H1 (cell line): ENCODE data around the gene CNFN. TPM values are rescaled to one million over a fixed set of nuclear protein-coding genes. Genes with fewer than 3 reads are reported as not detected.

ENCODE experiments used
- CTCF ChIA-PET: fragments of 300-600 bp; sonication (Branson Sonifier 250); formaldehyde crosslinking; loops from one replicate; lab custom pipeline; 2021; ENCODE audit not compliant: partially characterized antibody; lab: Charles Lee
- POLR2A ChIA-PET: fragments of 300-600 bp; sonication (Branson Sonifier 250); formaldehyde crosslinking; loops from one replicate; lab custom pipeline; 2021; ENCODE audit warnings: inconsistent platforms; ENCODE audit not compliant: partially characterized antibody; lab: Charles Lee
- DNase-seq, 2 experiments: peaks; one replicate each; pipeline versions ENCODE4 v3.0.0 to v3.0.0-alpha.2; 2010 to 2022; ENCODE audit warnings: low spot score in 2 of 2, low read depth in 1 of 2, mixed read lengths in 1 of 2
- FAIRE-seq: peaks from 2 replicates; lab custom pipeline; 2011; peaks lifted over from hg19 to GRCh38; lab: Jason Lieb, UNC
- H2AFZ ChIP-seq: 2 replicates; pipeline ENCODE4 v1.8.1; 2012; ENCODE audit warnings: low read length, inconsistent platforms
- H2AK5ac ChIP-seq: 2 replicates; pipeline ENCODE4 v1.6.1; 2013; ENCODE audit warnings: low read depth, low read length
- H2BK120ac ChIP-seq: replicated peaks from 2 replicates; pipeline ENCODE3; 2013; ENCODE audit warnings: low read depth, low read length, inconsistent platforms
- H2BK12ac ChIP-seq: 2 replicates; pipeline ENCODE4 v1.6.1; 2013; ENCODE audit warnings: low read depth, low read length
- H2BK15ac ChIP-seq: 2 replicates; pipeline ENCODE4 v1.6.1; 2013; ENCODE audit warnings: low read length
- H2BK20ac ChIP-seq: 2 replicates; pipeline ENCODE4 v1.6.1; 2013; ENCODE audit warnings: low read length
- H2BK5ac ChIP-seq: 2 replicates; pipeline ENCODE4 v1.6.1; 2013; ENCODE audit warnings: low read depth, low read length
- H3K14ac ChIP-seq: 2 replicates; pipeline ENCODE4 v1.6.1; 2013; ENCODE audit warnings: inconsistent platforms; ENCODE audit not compliant: insufficient read length
- H3K18ac ChIP-seq: 2 replicates; pipeline ENCODE4 v1.6.1; 2013; ENCODE audit warnings: low read length; ENCODE audit errors: extremely low read depth
- H3K23ac ChIP-seq: 2 replicates; pipeline ENCODE4 v1.6.1; 2013; ENCODE audit warnings: inconsistent platforms; ENCODE audit not compliant: insufficient read length
- H3K23me2 ChIP-seq: 2 replicates; pipeline ENCODE4 v1.6.1; 2013; ENCODE audit warnings: low read depth, low read length
- H3K27ac ChIP-seq: 2 replicates; pipeline ENCODE4 v1.6.1; 2011; ENCODE audit warnings: low read depth, low read length, inconsistent platforms
- H3K27me3 ChIP-seq, 4 experiments: replicated peaks in 1 of 4; 1 replicate in 1 of 4; 2 replicates in 3 of 4; pipeline versions ENCODE4 v1.6.1 to v1.8.1; 2011 to 2013; ENCODE audit warnings: low read length in 3 of 4, mild to moderate bottlenecking in 3 of 4, inconsistent platforms in 2 of 4, mixed read lengths in 2 of 4, moderate library complexity in 1 of 4; ENCODE audit not compliant: control insufficient read depth in 3 of 4, insufficient read depth in 3 of 4; ENCODE audit errors: extremely low read depth in 1 of 4
- H3K36me3 ChIP-seq, 4 experiments: 2 replicates each; pipeline versions ENCODE4 v1.6.1 to v1.8.1; 2011 to 2013; ENCODE audit warnings: mild to moderate bottlenecking in 4 of 4, low read length in 3 of 4, moderate library complexity in 2 of 4, control low read depth in 1 of 4, inconsistent platforms in 1 of 4; ENCODE audit not compliant: insufficient read depth in 4 of 4, control insufficient read depth in 2 of 4
- H3K4ac ChIP-seq: replicated peaks from 2 replicates; pipeline ENCODE3; 2013; ENCODE audit warnings: low read length, low read depth, mixed read lengths, inconsistent platforms; ENCODE audit not compliant: insufficient read length
- H3K4me1 ChIP-seq, 4 experiments: replicated peaks in 1 of 4; 1 replicate in 1 of 4; 2 replicates in 3 of 4; pipeline versions ENCODE4 v1.6.1 to v1.8.1; 2011 to 2013; ENCODE audit warnings: low read length in 3 of 4, inconsistent platforms in 2 of 4, mixed read lengths in 1 of 4; ENCODE audit not compliant: insufficient read depth in 4 of 4, control insufficient read depth in 3 of 4
- H3K4me2 ChIP-seq, 2 experiments: 2 replicates each; pipeline versions ENCODE4 v1.6.1 to v1.8.1; 2011 to 2013; ENCODE audit warnings: low read depth in 2 of 2, low read length in 2 of 2, control low read depth in 1 of 2, inconsistent platforms in 1 of 2, mild to moderate bottlenecking in 1 of 2; ENCODE audit not compliant: insufficient read depth in 1 of 2
- H3K4me3 ChIP-seq, 4 experiments: fragments of 200-600, 300-600 bp in 1 of 4; sonication (generic), shearing (Covaris generic), sonication (Bioruptor Twin) in 1 of 4; 2 replicates each; pipeline versions ENCODE4 v1.5.1 to v1.8.1; 2011 to 2016; ENCODE audit warnings: low read length in 4 of 4, low read depth in 3 of 4, control low read depth in 2 of 4, inconsistent platforms in 2 of 4, mild to moderate bottlenecking in 2 of 4, mixed read lengths in 1 of 4, moderate library complexity in 1 of 4; ENCODE audit not compliant: insufficient read depth in 2 of 4; ENCODE audit errors: extremely low read depth in 1 of 4
- H3K56ac ChIP-seq: replicated peaks from 2 replicates; pipeline ENCODE3; 2013; ENCODE audit warnings: low read depth, mild to moderate bottlenecking, mixed read lengths, low read length, inconsistent platforms; ENCODE audit not compliant: insufficient read length
- H3K79me1 ChIP-seq: 2 replicates; pipeline ENCODE4 v1.6.1; 2013; ENCODE audit warnings: low read depth, low read length, control low read depth
- H3K79me2 ChIP-seq, 2 experiments: 2 replicates each; pipeline versions ENCODE4 v1.6.1 to v1.8.1; 2012 to 2013; ENCODE audit warnings: low read length in 2 of 2, mild to moderate bottlenecking in 2 of 2, inconsistent platforms in 1 of 2; ENCODE audit not compliant: insufficient read depth in 2 of 2, control insufficient read depth in 1 of 2
- H3K9ac ChIP-seq, 4 experiments: replicated peaks in 1 of 4; 1 replicate in 1 of 4; 2 replicates in 3 of 4; pipeline versions ENCODE4 v1.6.1 to v1.8.1; 2011 to 2013; ENCODE audit warnings: low read depth in 3 of 4, low read length in 3 of 4, control low read depth in 2 of 4, mild to moderate bottlenecking in 2 of 4, moderate library complexity in 2 of 4, inconsistent platforms in 1 of 4; ENCODE audit errors: extremely low read depth in 1 of 4
- H3K9me3 ChIP-seq, 2 experiments: 2 replicates each; pipeline versions ENCODE4 v1.6.1 to v1.8.1; 2012 to 2013; ENCODE audit warnings: mild to moderate bottlenecking in 2 of 2, moderate library complexity in 2 of 2, control low read depth in 1 of 2, inconsistent platforms in 1 of 2, low read depth in 1 of 2, low read length in 1 of 2, mixed read lengths in 1 of 2; ENCODE audit not compliant: insufficient read depth in 2 of 2
- H4K20me1 ChIP-seq, 2 experiments: replicated peaks in 1 of 2; 2 replicates each; pipeline versions ENCODE3 to v1.8.1; 2011 to 2013; ENCODE audit warnings: inconsistent platforms in 2 of 2, low read length in 2 of 2, mild to moderate bottlenecking in 1 of 2; ENCODE audit not compliant: insufficient read depth in 2 of 2, control insufficient read depth in 1 of 2
- H4K5ac ChIP-seq: 2 replicates; pipeline ENCODE4 v1.6.1; 2013; ENCODE audit warnings: low read length, low read depth, mixed read lengths, inconsistent platforms; ENCODE audit not compliant: insufficient read length
- H4K8ac ChIP-seq: 2 replicates; pipeline ENCODE4 v1.8.0; 2013; ENCODE audit warnings: mild to moderate bottlenecking, moderate library complexity, low read length, inconsistent platforms; ENCODE audit not compliant: insufficient read depth; ENCODE audit errors: extremely low read depth
- H4K91ac ChIP-seq: replicated peaks from 2 replicates; pipeline ENCODE3; 2013; ENCODE audit warnings: low read length, mixed read lengths, inconsistent platforms; ENCODE audit not compliant: insufficient read length
- CREB1 ChIP-seq: IDR thresholded peaks from 2 replicates; pipeline ENCODE4 v1.6.1; 2012; ENCODE audit warnings: inconsistent platforms
- JUND ChIP-seq: IDR thresholded peaks from 2 replicates; pipeline ENCODE4 v1.6.1; 2011; ENCODE audit warnings: mild to moderate bottlenecking, improper control_type of control experiment, low read length
- KDM1A ChIP-seq: fragments of 200-600, 300-600 bp; sonication (generic); IDR thresholded peaks from 2 replicates; pipeline ENCODE4 v1.7.1; 2016; ENCODE audit warnings: mild to moderate bottlenecking, low read length, borderline replicate concordance
- KDM5A ChIP-seq: fragments of 200-600 bp; IDR thresholded peaks from 2 replicates; pipeline ENCODE4 v1.7.1; 2012; ENCODE audit warnings: mild to moderate bottlenecking, low read length, inconsistent platforms, mixed read lengths
- SP4 ChIP-seq: IDR thresholded peaks from 2 replicates; pipeline ENCODE4 v1.6.1; 2012; ENCODE audit warnings: low read length, inconsistent platforms
- WGBS, 2 experiments: shearing (Covaris generic) in 1 of 2; methylation state at CpG; one replicate each; pipeline versions ENCODE4 v1.1.6 to v1.1.7; 2013 to 2015; ENCODE audit warnings: low lambda C conversion rate in 2 of 2, mixed read lengths in 2 of 2, inconsistent platforms in 1 of 2, low coverage in 1 of 2, missing lambda C conversion rate in 1 of 2; ENCODE audit not compliant: insufficient replicate concordance in 2 of 2, insufficient coverage in 1 of 2, insufficient read length in 1 of 2; ENCODE audit errors: extremely low coverage in 1 of 2, missing lambda C conversion rate in 1 of 2; 5-methylcytosine and 5-hydroxymethylcytosine counted together
- polyA plus RNA-seq, 7 experiments: library from polyadenylated mRNA; depleted of rRNA in 3 of 7; stranded (reverse) in 5 of 7; unstranded in 2 of 7; fragments of >200 nt in 5 of 7; fragments of 200-250 nt in 2 of 7; gene quantifications; 1 replicate in 5 of 7; 2 replicates in 1 of 7; 4 replicates in 1 of 7; pipeline versions ENCODE4 v1.2.1 to v1.2.3, GENCODE V29; 2011 to 2013; ENCODE audit warnings: missing spikeins in 2 of 7, mixed read lengths in 2 of 7
- total RNA-seq: library from RNA; stranded (reverse); fragmentation: NEBNext Ultra II Directional; extraction: Animal tissue kit (Norgen Biotek cat#: 25700); gene quantifications from 2 replicates; pipeline ENCODE4 v1.2.1, GENCODE V29; 2021
- TF ChIP-seq, protein P1 (sequence below): IDR thresholded peaks from 2 replicates; pipeline ENCODE4 v1.6.1; 2012; ENCODE audit warnings: inconsistent platforms

The CNFN gene
- total and polyA plus RNA-seq, 2 of the 8 experiments (the other 6 are each of a cell fraction or from before 2014, with no cell fraction given): 8.9 to 31.5 TPM

DNA sequence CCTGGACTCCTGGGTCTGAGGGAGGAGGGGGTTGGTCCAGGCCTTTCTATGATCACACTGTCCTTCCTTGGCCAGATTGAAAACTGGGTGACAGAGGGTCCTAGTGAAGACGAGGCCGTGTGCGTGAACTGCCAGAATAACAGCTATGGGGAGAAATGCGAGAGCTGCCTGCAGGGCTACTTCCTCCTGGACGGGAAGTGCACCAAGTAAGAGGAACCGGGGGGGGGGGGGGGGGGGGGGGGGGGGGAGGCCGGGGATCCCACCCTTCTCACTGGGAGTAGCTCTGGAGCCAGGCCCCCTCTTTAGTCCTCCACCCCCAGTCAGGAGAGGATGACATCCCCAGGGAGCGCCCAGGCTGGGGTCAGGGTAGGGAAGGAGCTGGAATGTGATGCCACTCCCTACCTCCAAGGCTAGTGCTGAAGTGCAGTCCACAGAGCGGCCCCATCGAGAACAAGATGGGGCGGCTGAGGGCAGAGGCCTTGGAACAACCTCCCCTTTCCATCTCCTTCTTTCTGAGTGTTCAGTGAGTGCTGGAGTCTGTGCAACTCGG lies 19.4 kb downstream of the CNFN start:
- peak overlapping the region; percentile 84; the same call in 1 of the 2 replicates for H2BK5ac ChIP-seq
- peak overlapping the region; percentile 69 for H4K5ac ChIP-seq
- H3K4me1 ChIP-seq: peaks cover 7 to 29% (median 22%) of the 10 kb centered on the region in 4 experiments
- no peak overlapping the region for H3K14ac ChIP-seq
- peak overlapping the region; percentile 32 for H2BK15ac ChIP-seq
- no peak overlapping the region for H3K23ac ChIP-seq
- no peaks in the 10 kb centered on the region; the same call in 1 of the 2 replicates for H3K23me2 ChIP-seq
- no peaks in the 10 kb centered on the region; the same call in 1 of the 2 replicates for H3K79me1 ChIP-seq
- H2BK20ac ChIP-seq: peak overlapping the region; percentile 97
- peak overlapping the region; percentile 21 to 49 for H3K4me2 ChIP-seq
- CTCF ChIA-PET: interaction anchor here (0.8 to 2.5 kb wide), 17 partner anchors 9 to 127 kb away, joined by 3 to 19 read pairs (median 4); no protein-coding TSS in a partner anchor
- H2AFZ ChIP-seq: no peak overlapping the region
- no peak overlapping the region for H3K56ac ChIP-seq
- H3K18ac ChIP-seq: peak overlapping the region; percentile 93
- peak overlapping the region; percentile 89; the same call in 1 of the 2 replicates for H2BK12ac ChIP-seq
- no peak overlapping the region for H3K9ac ChIP-seq
- peak overlapping the region; percentile 94 for H2BK120ac ChIP-seq
- no peaks in the 10 kb centered on the region for H3K9me3 ChIP-seq
- H3K4ac ChIP-seq: peak overlapping the region; percentile 89
- H4K8ac ChIP-seq: peak overlapping the region; percentile 71; the same call in 1 of the 2 replicates
- no peaks in the 10 kb centered on the region for H3K27me3 ChIP-seq
- H3K27ac ChIP-seq: no peak overlapping the region; the same call in 1 of the 2 replicates
- H3K4me3 ChIP-seq: peak overlapping the region in 1 of 4 experiments; percentile 28; a peak in 1 of 8 replicates
- TF ChIP-seq KDM1A (no peak), JUND (no peak), KDM5A (no peak), CREB1 (no peak), SP4 (no peak)
- TF ChIP-seq, protein P1, sequence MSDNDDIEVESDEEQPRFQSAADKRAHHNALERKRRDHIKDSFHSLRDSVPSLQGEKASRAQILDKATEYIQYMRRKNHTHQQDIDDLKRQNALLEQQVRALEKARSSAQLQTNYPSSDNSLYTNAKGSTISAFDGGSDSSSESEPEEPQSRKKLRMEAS: no peak
- FAIRE-seq: no peak
- peak overlapping the region; percentile 99; the same call in 1 of the 2 replicates for H2AK5ac ChIP-seq
- no peak for DNase-seq
- H4K20me1 ChIP-seq: no peaks in the 10 kb centered on the region
- peak overlapping the region; percentile 98 for H4K91ac ChIP-seq
- 53% methylated on average over 8 of the region's 12 CpGs; no CpG with 5 or more reads in 1 of the 2 experiments for WGBS, 2 experiments
- no peaks in the 10 kb centered on the region for H3K79me2 ChIP-seq
- POLR2A ChIA-PET: interaction anchor here (0.6 to 4.0 kb wide), 14 partner anchors 10 to 256 kb away, joined by 3 to 43 read pairs (median 4); partner anchors contain the start of gene GSK3A
- H3K36me3 ChIP-seq: peaks cover 0 to 5% (median 0%) of the 10 kb centered on the region in 4 experiments; a peak in 3 of 8 replicates
